NCI-H82 (cell line): ENCODE results near the gene SMC3.
"Not testable (repeated sequence)": the region's sequence is repeated elsewhere in the genome, so short reads cannot be mapped to it uniquely, and the experiment has no call there.

Source experiments
- DNase-seq: peaks from one replicate; lab custom pipeline; 2025; lab: John Stamatoyannopoulos, UW

The SMC3 gene

GRCh38 chr10:110584006-110584405 is 16.5 kb downstream of the SMC3 start:
- DNase-seq: peak; percentile 62

GRCh38 chr10:110591760-110592159 is 24.3 kb downstream of the SMC3 start:
- DNase-seq: no peak

GRCh38 chr10:110597476-110597875 is 30.0 kb downstream of the SMC3 start:
- no peak for DNase-seq

GRCh38 chr10:110600487-110601101 is 33.1 kb downstream of the SMC3 start:
- peak; percentile 81 for DNase-seq

- no peak for DNase-seq
Measured at GRCh38 chr10:110601581-110601980, 34.1 kb downstream of the SMC3 start.

GRCh38 chr10:110608087-110608486 is 40.6 kb downstream of the SMC3 start:
- DNase-seq: no peak

GRCh38 chr10:110609605-110610004 is 42.1 kb downstream of the SMC3 start:
- DNase-seq: peak; percentile 65

- peak; percentile 73 for DNase-seq
Measured at GRCh38 chr10:110610308-110610774, 42.8 kb downstream of the SMC3 start.

- peak; percentile 35 for DNase-seq
Measured at GRCh38 chr10:110610781-110611180, 43.3 kb downstream of the SMC3 start.

GRCh38 chr10:110612087-110612486 is 44.6 kb downstream of the SMC3 start:
- DNase-seq: no peak

- no peak for DNase-seq
Measured at GRCh38 chr10:110612629-110613028, 45.1 kb downstream of the SMC3 start.

GRCh38 chr10:110613341-110613995 is 46.0 kb downstream of the SMC3 start:
- DNase-seq: no peak

- no peak for DNase-seq
Measured at GRCh38 chr10:110613996-110614495, 46.6 kb downstream of the SMC3 start.

- DNase-seq: no peak
Measured at GRCh38 chr10:110615057-110615747, 47.7 kb downstream of the SMC3 start.

- no peak for DNase-seq
Measured at GRCh38 chr10:110616493-110617033, 49.1 kb downstream of the SMC3 start.

- peak; percentile 91 for DNase-seq
Measured at GRCh38 chr10:110617425-110618229, 50.1 kb downstream of the SMC3 start.

- no peak for DNase-seq
Measured at GRCh38 chr10:110618230-110618610, 50.7 kb downstream of the SMC3 start.

GRCh38 chr10:110619514-110620397 is 52.3 kb downstream of the SMC3 start:
- peak; percentile 93 for DNase-seq

- DNase-seq: no peak
Measured at GRCh38 chr10:110620398-110620719, 52.9 kb downstream of the SMC3 start.

- not testable (repeated sequence) for DNase-seq
Measured at GRCh38 chr10:110623316-110623715, 55.8 kb downstream of the SMC3 start.

- peak; percentile 91 for DNase-seq
Measured at GRCh38 chr10:110625356-110625894, 57.9 kb downstream of the SMC3 start.
